IPS-NIHi11 (cell line): ENCODE results near the gene HPSE2.
"Not testable (repeated sequence)": the region's sequence is repeated elsewhere in the genome, so short reads cannot be mapped to it uniquely, and the experiment has no call there.

Experiments
- DNase-seq: peaks from one replicate; pipeline ENCODE4 v3.0.0; 2012; ENCODE audit warnings: mixed read lengths, low spot score

Gene HPSE2

DNA sequence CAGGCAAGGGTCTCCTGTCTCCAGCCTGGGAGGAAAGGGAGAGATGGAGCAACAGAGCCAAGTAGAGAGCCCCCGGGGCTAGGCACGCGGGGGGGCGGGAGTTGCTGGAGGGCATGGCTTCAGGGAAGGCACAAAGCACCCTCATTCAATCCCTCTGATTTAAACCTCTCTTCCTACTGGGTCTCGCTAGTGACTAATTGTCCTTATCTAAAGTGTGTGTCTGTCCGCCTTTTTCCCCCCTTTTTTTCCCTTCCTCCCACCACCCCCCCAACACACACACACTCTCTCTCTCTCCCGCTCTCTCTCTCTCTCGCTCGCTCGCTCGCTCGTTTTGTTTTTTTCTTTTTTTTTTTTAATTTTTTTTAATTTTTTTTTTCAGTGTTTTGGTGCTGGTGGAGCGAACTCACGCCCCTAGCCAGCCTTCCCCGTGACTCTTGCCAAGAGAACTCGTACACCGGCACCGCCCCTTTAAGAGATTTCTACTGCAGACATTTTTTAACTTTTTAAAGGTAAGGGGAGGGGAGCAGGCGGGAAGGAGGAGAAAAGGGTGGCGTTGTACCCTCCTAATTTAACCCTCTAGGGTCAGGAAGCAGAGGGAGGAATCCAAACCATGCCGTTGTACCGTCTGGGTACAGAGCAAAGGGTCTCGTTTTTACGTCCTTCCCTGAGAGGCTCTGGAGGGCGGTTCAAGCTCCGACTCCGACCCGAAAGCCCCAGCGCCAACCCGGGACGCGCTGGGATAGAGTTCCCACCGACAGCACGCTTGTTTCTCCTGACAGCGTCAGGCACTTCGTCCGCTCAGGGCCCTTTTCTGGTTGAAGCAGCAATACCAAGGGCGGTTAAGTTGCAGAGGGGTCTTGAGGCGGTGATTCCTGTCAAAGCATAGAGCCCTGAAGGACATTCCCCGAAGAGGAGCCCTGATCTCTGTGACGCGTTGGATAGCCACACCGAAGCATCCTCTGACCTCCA is at the start of gene HPSE2:
TSS of gene HPSE2 (minus strand) at position 195 of the 969 bp plus-strand sequence.
- peak; percentile 78 for DNase-seq

DNA sequence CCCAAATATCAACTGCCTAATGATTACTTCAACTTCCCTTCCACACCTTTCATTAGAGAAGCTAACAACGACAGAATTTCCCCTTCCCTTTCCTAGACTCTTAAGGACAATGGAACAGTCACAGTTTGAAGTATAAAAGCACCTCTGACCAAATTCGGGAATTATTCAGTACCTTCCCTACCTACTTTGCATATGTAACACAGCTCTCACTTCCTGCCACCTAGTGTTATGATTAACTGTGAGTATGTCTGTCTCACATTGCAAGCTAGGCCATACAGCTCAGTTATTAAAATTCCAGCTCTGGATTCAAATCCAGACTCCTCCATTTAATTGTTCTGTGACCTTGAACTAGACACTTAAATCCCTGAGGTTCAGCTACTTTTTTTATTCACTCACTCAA is 44.8 kb upstream of the HPSE2 start:
- no peak for DNase-seq

DNA sequence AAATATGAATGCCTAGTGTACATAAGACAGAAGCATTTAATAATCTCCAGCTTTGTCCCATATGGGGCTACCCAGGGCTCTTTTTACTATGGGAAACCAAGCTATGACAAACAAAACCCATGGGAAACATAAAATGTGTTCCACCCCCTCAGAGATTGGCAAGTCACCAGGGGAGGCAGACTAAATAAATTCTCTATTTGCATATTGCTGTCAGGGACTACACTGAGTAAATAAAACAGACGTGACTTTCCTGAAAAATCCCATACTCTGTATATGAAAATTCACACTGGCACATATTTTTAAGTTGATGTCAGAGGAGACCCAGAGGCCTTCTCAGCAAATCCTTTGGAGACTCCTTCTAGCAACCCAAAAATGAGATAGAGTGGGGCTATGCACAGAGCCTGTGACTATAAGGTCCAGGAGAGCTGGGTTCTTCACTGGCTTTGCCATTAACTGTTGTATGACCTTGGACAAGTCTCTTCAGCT is 44.0 kb upstream of the HPSE2 start:
- no peak for DNase-seq

DNA sequence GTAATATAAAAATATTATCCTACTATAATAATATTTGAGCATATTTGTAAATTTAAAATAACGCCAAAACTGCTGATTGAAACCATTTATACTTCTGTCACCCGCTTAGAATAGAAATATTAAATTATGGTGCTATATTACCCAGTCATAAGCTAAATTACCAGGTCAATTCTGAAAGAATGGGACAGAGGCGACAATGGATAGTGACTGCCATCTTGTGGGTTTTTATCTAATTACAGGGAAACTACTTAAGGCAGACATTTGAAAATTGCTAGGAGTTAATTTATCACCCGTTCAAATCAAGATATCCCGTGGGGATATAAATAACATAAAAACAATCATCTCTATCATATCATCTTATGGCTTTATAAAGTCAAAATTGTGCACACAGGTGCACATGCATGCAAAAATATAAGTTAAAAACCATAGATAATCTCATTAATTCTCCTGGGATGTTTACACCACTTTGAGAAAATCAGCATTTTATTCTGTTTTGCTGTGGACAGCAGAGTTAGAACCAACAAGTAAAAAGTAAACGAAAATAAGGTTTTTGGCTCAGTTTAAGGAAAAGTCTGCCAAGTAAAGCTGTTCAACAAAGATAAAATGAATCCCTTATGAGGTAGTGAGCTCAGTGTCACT is 41.3 kb upstream of the HPSE2 start:
- peak; percentile 29 for DNase-seq

GRCh38 chr10:99266383-99266782 is 30.7 kb upstream of the HPSE2 start:
- no peak for DNase-seq

DNA sequence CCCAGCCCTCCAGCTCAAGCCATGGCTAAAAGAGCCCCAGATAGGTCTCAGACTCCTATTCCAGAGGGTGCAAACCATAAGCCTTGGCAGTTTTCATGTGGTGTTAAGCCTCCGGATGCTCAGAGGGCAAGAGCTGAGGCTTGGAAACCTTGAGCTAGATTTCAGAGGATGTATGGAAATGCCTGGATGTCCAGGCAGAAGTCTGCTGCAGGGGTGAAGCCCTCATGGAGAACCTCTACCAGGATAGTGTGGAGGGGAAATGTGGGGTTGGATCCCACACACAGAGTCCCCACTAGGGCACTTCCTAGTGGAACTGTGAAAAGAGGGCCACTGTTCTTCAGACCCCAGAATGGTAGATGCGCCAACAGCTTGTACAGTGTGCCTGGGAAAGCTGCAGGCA is 13.2 kb upstream of the HPSE2 start:
- no peak for DNase-seq

- not testable (repeated sequence) for DNase-seq
These were observed 12.2 kb upstream of the HPSE2 start for GRCh38 chr10:99247893-99248292.

DNA sequence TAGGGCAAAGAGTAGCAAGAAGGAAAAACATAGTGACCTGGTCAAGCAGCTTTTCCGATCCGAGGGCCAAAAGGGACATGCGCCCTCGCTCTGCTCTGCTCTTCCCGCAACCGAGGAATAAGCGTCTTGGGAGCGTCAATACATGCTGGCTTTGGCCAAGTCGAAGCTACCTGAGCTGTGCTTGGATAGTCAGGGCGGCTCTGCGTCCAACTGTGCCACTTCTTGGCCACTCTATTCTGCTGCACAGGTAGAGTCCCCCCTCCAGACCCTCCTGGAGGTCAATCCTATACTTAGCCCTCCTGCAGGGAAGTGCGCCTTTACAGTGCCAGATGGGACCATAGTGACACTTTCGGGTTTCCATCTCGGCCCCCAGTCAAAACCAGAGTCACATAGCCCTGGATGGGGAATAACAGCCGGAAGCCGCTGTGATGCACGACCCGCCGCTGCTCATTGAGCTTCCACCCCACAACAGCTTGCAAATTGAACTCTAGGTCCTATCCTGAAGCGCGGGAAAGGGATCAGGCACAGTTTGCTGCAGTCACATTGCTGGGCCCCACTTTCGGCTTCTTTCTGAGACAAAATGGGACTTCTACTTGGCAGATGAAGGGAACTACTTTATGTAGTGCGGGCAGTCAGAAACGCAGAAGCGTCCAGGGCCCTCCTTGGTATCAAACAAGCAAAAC is 1.1 kb upstream of the HPSE2 start:
- peak; percentile 15 for DNase-seq

- peak; percentile 26 for DNase-seq
These were observed 628 bp downstream of the HPSE2 start for GRCh38 chr10:99234791-99235657.

- peak; percentile 51 for DNase-seq
These were observed 1.4 kb downstream of the HPSE2 start for GRCh38 chr10:99234041-99234790.

DNA sequence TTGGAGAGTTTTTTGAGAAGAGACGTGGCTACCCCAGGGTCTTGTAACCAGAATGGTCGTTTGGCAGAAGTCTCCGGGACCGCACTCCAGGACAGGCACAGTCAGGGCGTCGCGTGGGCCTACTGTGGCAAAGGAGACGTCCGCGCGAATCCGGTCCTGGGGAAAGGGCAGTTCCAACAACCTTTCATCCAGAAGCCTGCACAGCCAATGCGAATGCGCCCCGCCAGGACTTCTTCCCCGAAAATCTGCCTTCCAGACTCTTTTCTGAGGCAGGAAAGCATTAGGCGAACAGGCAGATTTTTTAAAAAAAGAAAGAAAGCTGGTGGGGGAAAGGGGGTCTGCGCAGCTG is 2.0 kb downstream of the HPSE2 start:
- peak; percentile 14 for DNase-seq

GRCh38 chr10:99233000-99233688 is 2.5 kb downstream of the HPSE2 start:
- DNase-seq, result peak; percentile 19

- DNase-seq, result peak; percentile 55
These were observed 3.2 kb downstream of the HPSE2 start for GRCh38 chr10:99232360-99232999.

DNA sequence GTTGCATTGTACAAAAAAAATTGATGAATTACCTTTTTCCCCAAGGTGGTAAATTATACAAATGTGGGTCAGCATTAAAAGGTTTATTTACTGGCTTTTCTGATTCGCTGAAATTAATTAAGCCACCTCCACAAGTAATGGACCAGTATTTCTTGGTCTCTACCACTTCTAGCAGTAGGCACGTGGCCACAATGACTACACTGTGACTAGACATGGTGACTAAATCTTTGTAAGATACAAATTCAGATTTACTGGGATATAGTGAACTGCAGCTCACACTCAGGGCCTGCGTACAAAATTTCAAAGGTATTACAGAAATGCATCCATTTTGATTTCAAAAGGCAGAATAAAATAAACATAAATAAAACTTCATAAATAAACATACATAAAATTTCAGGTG is 10.9 kb downstream of the HPSE2 start:
- DNase-seq, result no peak

- no peak for DNase-seq
These were observed 28.3 kb downstream of the HPSE2 start for GRCh38 chr10:99207340-99207739.

DNA sequence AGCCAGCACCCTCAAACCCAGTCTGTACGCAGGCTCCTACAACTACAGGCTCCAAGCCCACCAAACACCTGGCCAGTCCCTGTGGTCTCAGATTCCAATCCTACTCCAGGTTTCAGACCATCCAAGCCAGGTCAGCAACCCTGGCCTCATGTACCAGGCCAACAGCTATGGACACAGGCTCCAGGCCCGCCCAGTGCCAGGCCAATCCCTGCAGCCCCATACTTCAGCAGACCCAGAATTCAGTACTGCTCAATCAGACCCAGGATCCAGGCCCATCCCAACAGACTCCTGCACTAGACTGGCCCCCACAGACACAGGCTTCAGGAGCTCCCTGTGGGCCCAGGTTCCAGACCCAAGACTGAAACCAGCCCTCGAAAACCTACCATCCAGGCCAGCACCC is 32.3 kb downstream of the HPSE2 start:
- no peak for DNase-seq

DNA sequence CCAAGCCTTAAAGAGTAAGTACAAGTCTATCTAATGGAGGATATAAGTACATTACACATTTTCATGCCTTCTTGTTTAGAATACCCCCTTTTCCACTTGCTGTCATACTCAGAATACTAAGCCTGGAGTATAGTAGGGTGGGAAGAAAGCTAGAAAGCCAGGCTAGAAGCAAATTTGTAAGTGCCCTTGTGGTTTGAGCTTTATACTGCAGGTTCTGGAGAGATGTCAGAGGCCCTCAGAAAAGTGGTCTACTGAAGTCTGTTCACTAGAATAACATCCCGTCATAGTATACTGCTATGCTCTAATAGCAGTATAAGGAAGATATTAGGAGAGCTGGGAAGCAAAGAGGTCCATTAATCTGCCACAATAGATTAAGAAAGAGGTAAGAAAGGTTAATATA is 62.7 kb downstream of the HPSE2 start:
- no peak for DNase-seq

GRCh38 chr10:99172128-99172738 is 63.4 kb downstream of the HPSE2 start:
- DNase-seq, result peak; percentile 75

GRCh38 chr10:99170116-99170675 is 65.5 kb downstream of the HPSE2 start:
- no peak for DNase-seq
